ENCODE measurements around the gene C1orf21.
A peak's percentile ranks its signal among the peaks of the same experiment; 100 is the strongest.

The C1orf21 gene

DNA sequence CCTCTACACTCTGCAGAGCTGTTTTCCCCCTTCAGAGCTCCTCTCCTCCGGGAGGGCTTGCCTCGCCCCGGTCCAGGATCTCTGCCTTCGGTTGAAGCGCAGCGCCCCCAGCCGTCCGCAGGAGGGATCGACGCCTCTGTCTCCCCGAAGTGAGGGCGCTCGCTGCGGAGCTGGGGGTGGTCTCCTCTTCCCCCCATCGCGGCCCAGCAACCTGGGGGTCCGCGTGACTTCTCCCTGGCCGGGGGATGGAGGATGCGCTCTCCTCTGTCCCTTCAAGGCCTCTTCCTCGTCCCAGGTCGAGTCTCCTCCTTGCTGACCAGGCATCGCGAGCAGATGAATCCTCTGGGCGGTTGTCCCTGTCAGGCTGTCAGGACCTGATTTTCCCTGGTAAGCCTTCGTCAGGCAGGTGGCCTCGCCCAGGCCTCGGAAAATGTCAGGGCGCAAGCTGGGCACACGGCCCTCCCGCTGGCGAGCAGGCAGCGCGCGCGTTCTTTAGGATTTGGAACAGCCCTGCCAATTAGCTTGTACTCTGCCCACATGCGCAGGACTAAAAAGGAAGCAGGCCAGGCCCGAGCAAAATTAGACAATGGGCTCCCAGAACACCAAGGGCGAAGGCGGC lies 277.3 kb downstream of the C1orf21 start:
- TF ChIP-seq, protein P1, sequence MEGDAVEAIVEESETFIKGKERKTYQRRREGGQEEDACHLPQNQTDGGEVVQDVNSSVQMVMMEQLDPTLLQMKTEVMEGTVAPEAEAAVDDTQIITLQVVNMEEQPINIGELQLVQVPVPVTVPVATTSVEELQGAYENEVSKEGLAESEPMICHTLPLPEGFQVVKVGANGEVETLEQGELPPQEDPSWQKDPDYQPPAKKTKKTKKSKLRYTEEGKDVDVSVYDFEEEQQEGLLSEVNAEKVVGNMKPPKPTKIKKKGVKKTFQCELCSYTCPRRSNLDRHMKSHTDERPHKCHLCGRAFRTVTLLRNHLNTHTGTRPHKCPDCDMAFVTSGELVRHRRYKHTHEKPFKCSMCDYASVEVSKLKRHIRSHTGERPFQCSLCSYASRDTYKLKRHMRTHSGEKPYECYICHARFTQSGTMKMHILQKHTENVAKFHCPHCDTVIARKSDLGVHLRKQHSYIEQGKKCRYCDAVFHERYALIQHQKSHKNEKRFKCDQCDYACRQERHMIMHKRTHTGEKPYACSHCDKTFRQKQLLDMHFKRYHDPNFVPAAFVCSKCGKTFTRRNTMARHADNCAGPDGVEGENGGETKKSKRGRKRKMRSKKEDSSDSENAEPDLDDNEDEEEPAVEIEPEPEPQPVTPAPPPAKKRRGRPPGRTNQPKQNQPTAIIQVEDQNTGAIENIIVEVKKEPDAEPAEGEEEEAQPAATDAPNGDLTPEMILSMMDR (IDR thresholded peaks at IDR 0.05; ENCODE audit: control extremely low read depth, extremely low read depth, low read depth, missing control alignments) = peak; percentile 93
- peak; percentile 77 for DNase-seq (ENCODE audit: extremely low spot score)
- CTCF ChIA-PET = interaction anchor here (0.6 to 3.3 kb wide), 55 partner anchors 9 to 1009 kb away, joined by 3 to 62 read pairs (median 4); partner anchors contain the start of gene C1orf21
- POLR2A ChIA-PET = no interaction called here

DNA sequence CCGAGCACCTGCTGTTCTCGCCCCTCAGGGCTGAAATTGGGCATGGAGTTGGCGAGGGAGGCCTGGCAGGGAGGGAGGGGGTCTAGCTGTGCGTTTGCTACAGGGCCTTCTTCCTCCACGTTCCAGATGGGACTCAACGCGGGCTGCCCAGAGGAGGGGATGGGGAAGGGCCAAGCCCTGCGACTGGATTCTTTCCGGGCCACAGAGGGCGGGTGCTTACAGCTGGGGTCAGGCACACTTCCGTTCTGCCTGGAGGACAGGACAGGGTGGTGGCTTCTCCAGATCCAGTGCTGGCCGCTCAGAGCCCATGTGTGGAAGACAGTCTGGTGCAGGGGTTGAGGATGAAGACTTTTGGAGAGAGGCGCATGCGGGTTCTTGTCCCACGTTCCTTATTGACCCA lies 277.8 kb downstream of the C1orf21 start:
- CTCF ChIA-PET = interaction anchor here (0.7 to 3.3 kb wide), 38 partner anchors 8 to 1010 kb away, joined by 3 to 62 read pairs (median 4); no protein-coding TSS in a partner anchor
- POLR2A ChIA-PET = no interaction called here
- TF ChIP-seq, protein P1 (IDR thresholded peaks at IDR 0.05; ENCODE audit: control extremely low read depth, extremely low read depth, low read depth, missing control alignments) = no peak
- DNase-seq (ENCODE audit: extremely low spot score) = no peak

DNA sequence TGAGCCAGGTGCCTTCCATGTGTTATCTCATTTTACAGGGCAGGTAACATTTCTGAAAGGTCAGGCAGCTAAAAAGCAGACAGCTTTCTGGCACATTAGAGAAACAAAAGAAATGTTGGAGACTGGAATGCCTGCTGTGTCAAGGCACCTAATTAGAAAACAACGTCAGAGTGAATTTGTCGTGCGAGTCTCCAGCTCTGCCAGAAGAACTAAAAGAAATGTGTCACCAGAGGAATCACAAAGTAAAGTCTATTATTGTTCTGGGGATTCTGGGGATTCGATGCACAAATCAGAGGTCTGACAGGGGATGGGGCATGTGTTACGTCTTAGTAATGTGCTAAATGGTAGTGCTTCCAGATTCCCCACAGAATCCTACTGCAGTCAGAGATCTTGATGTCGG lies 278.5 kb downstream of the C1orf21 start:
- no peak for DNase-seq (ENCODE audit: extremely low spot score)
- ChIA-PET POLR2A (no interaction called here), CTCF (interaction anchor here (2.0 to 3.3 kb wide), 5 partner anchors 12 to 355 kb away, joined by 6 to 62 read pairs (median 7); no protein-coding TSS in a partner anchor)
- TF ChIP-seq, protein P1 (IDR thresholded peaks at IDR 0.05; ENCODE audit: control extremely low read depth, extremely low read depth, low read depth, missing control alignments) = no peak

DNA sequence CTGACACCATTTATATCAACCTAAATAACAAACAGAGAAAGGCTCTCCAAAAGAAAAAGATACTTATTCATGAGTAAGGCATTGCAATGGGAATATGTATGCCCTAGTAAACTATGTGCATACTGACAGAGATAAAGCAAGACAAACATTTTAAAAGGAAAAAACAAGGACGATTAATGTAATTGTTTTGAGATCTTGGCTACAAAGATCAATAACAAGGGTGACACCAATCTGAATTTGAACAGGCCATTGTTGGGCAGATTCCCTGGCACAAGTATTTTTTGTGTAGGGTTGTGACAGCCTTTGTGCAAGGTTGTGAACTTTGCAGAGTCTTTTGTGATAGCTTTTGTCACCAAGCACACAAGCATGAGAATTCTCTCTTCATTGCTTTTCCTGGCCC lies 282.6 kb downstream of the C1orf21 start:
- ChIA-PET POLR2A (no interaction called here), CTCF (interaction anchor here (1.3 to 3.0 kb wide), 3 partner anchors 8 to 16 kb away, joined by 3 to 17 read pairs (median 4); no protein-coding TSS in a partner anchor)
- TF ChIP-seq, protein P1 (IDR thresholded peaks at IDR 0.05; ENCODE audit: control extremely low read depth, extremely low read depth, low read depth, missing control alignments) = no peak
- DNase-seq (ENCODE audit: extremely low spot score) = no peak

DNA sequence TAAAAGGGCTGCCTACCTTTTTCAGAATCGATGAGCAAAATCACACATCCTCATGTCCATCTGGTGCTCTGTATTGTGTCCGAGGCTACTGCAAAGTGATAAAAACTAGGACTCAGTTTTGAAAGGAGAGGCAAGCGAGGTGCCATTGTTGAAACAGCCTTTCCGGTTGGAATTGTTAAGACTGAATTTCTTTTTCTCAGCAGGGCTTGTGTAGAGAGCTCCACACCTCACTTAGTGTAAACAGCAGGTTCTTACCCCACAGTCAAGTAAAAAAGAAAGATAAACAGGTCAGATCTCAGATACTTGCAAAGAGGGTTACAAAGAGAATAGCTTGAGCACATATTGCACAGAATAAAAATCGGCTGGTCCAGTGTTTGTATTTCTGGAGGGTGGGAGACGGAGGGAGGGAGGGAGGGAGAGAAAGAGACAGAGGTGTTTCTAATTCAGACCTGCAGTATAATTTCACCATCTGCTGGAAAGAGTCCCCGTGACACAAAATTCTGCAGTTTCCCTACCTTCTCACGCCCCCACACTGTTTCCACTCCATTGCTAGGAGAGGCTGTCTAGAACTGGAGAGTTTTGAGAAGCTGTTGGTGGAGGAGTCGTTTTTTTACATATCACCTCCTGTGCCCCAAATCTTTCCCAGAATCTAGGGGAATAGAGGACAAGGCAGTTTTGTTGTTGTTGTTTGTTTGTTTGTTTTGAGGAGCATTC lies 285.3 kb downstream of the C1orf21 start:
- POLR2A ChIA-PET = no interaction called here

DNA sequence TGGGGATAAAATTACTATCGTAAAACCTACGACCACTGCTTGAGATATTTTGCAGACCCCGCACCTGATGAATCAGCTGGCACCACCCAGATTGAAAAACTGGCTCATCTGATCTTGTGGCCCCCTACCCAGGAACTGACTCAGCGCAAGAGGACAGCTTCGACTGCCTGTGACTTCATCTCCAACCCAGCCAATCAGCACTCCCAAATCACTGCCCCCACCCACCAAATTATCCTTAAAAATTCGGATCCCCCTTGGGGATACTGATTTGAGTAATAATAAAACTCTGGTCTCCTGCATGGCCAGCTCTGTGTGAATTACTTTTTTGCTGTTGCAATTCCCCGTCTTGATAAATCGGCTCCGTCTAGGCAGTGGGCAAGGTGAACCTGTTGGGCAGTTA lies 286.5 kb downstream of the C1orf21 start:
- CTCF ChIA-PET = interaction anchor here (2.9 kb wide), 1 partner anchor 9 kb away, joined by 20 read pairs; no protein-coding TSS in a partner anchor
- POLR2A ChIA-PET = no interaction called here
- DNase-seq (ENCODE audit: extremely low spot score) = no peak

More for the DNA sequence above, 285.3 kb downstream of the C1orf21 start:
- no peak for DNase-seq (ENCODE audit: extremely low spot score)
- TF ChIP-seq, protein P1 (IDR thresholded peaks at IDR 0.05; ENCODE audit: control extremely low read depth, extremely low read depth, low read depth, missing control alignments) = no peak
- CTCF ChIA-PET = interaction anchor here (1.0 to 3.0 kb wide), 4 partner anchors 8 to 448 kb away, joined by 3 to 20 read pairs (median 10); no protein-coding TSS in a partner anchor

More for the DNA sequence above, 286.5 kb downstream of the C1orf21 start:
- TF ChIP-seq, protein P1 (IDR thresholded peaks at IDR 0.05; ENCODE audit: control extremely low read depth, extremely low read depth, low read depth, missing control alignments) = no peak
